Tibial nerve (tissue), 3 donors: Measurements from ENCODE around the gene GDPD1.

Experiments
- POLR2A ChIP-seq, 2 donors: fragments of 450-650 bp; IDR thresholded peaks; one replicate each; pipeline ENCODE4 v1.6.1; 2017; ENCODE audit warnings: antibody characterized with exemption in 2 of 2, mild to moderate bottlenecking in 2 of 2, moderate library complexity in 2 of 2
- TF ChIP-seq, protein P1 (sequence below), 5 experiments: fragments of 200-600 bp in 3 of 5; fragments of 450-650 bp in 2 of 5; sonication (generic) in 3 of 5; IDR thresholded peaks; one replicate each; pipeline ENCODE4 v1.5.1; 2016 to 2019; ENCODE audit warnings: antibody characterized with exemption in 5 of 5, mild to moderate bottlenecking in 3 of 5, moderate library complexity in 2 of 5

- no peak for TF ChIP-seq POLR2A (IDR thresholded peaks at IDR 0.05)
- TF ChIP-seq, protein P1, sequence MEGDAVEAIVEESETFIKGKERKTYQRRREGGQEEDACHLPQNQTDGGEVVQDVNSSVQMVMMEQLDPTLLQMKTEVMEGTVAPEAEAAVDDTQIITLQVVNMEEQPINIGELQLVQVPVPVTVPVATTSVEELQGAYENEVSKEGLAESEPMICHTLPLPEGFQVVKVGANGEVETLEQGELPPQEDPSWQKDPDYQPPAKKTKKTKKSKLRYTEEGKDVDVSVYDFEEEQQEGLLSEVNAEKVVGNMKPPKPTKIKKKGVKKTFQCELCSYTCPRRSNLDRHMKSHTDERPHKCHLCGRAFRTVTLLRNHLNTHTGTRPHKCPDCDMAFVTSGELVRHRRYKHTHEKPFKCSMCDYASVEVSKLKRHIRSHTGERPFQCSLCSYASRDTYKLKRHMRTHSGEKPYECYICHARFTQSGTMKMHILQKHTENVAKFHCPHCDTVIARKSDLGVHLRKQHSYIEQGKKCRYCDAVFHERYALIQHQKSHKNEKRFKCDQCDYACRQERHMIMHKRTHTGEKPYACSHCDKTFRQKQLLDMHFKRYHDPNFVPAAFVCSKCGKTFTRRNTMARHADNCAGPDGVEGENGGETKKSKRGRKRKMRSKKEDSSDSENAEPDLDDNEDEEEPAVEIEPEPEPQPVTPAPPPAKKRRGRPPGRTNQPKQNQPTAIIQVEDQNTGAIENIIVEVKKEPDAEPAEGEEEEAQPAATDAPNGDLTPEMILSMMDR (IDR thresholded peaks at IDR 0.05): no peak
Measured at GRCh38 chr17:59238906-59239305, 18.6 kb downstream of the GDPD1 start.
